ENCODE measurements around the gene CYP19A1. TPM values are rescaled to one million over a fixed set of nuclear protein-coding genes. Genes with fewer than 3 reads are reported as not detected.

The CYP19A1 gene
- 0.95 TPM for total RNA-seq
- long read RNA-seq, result 0 reads

DNA sequence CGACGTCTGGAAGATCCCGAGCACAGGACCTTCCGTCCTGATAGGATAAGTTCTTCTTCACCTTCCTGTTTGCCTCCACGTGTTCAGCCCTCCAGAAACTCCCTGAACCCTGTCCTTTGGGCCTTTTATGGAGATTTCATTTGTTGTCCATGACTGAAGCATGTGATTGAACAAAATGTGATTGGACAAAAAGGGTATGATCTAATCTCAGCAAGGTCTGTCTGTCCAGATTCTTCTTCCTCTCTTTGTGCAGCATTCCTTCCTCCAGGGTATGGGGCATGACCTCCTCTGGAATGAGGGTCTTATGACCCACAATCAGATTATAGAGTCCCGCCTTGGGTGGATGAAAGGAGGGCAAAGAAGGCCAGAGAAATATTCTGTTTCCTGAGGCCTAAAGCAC is at the start of gene CYP19A1:
TSS of gene CYP19A1 (minus strand) at position 101 of the 400 bp plus-strand sequence. CDS start 95,684 bp downstream, outside the sequence.
- Histone ChIP-seq H3K36me3 (no peaks in the 10 kb centered on the region), H3K27me3 (ENCODE audit: low read depth) (peaks cover 14% of the 10 kb centered on the region), H3K4me1 (peaks cover 20% of the 10 kb centered on the region), H3K27ac (no peak within 1 kb of the TSS), H3K4me3 (no peak within 1 kb of the TSS), H3K9me3 (no peaks in the 10 kb centered on the region)
- no peak for ATAC-seq
- intact Hi-C loops (cut with DNase I), result no loop called here
- no peak for DNase-seq
- TF ChIP-seq, protein P1, sequence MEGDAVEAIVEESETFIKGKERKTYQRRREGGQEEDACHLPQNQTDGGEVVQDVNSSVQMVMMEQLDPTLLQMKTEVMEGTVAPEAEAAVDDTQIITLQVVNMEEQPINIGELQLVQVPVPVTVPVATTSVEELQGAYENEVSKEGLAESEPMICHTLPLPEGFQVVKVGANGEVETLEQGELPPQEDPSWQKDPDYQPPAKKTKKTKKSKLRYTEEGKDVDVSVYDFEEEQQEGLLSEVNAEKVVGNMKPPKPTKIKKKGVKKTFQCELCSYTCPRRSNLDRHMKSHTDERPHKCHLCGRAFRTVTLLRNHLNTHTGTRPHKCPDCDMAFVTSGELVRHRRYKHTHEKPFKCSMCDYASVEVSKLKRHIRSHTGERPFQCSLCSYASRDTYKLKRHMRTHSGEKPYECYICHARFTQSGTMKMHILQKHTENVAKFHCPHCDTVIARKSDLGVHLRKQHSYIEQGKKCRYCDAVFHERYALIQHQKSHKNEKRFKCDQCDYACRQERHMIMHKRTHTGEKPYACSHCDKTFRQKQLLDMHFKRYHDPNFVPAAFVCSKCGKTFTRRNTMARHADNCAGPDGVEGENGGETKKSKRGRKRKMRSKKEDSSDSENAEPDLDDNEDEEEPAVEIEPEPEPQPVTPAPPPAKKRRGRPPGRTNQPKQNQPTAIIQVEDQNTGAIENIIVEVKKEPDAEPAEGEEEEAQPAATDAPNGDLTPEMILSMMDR (IDR thresholded peaks at IDR 0.05), result no peak

DNA sequence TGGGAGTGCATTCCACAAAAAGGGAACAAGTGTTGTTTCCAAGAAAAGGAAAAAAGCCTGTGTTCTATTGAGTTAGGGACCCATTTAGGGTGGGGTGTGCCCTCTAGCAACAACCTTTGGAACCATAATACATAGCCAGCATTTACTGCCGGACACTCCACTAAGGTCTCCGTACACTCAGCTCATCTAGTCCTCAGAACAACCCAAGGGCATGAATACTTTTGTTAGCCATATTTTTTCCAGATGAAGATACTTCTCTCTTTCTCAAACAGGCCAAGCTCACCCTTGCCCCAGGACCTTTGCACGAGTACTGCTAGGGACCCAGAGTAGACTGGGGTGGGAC is 49.3 kb upstream of the CYP19A1 start:
- Histone ChIP-seq H3K4me1 (no peaks in the 10 kb centered on the region), H3K4me3 (no peak overlapping the region), H3K9me3 (no peaks in the 10 kb centered on the region), H3K27me3 (ENCODE audit: low read depth) (no peaks in the 10 kb centered on the region), H3K27ac (no peak overlapping the region), H3K36me3 (no peaks in the 10 kb centered on the region)
- intact Hi-C loops (cut with DNase I), result no loop called here
- TF ChIP-seq, protein P1 (IDR thresholded peaks at IDR 0.05), result no peak
- ATAC-seq, result no peak
- no peak for DNase-seq

DNA sequence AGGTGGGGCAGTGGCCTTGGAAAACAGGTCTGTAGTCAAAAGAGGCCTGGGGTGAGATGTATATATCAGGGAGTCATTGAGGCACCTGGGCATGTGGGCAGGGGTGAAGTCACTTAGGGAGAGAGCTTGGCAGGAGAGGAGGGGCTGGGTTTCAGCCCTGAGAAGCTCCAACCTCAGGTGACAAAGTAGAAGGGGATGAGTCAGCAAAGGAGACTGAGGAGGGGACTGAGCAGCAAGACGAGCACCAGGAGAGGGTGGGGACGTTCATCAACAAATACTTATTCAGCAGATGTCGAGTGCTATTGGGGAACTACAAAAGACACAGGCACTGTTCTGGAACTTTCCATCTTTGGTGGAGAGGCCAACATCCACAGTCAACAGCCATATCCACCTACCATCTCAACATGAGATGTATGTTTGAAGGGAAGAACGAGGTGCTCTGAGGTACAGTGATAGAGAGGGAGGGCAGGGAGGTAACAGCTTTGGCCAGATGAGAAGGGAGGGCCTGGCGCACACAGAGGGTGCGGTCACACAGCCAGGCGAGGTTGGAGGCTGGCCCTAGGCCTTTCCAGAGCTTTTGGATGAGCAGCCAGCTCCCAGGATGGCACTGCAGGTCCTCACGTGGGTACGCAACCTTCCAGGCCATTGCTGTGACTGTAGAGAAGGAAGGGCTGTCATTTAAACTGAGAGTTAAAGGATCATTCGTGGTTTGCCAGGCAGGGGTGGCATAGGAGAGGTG is 48.7 kb upstream of the CYP19A1 start:
- Histone ChIP-seq H3K9me3 (no peaks in the 10 kb centered on the region), H3K27ac (no peak overlapping the region), H3K4me1 (no peaks in the 10 kb centered on the region), H3K36me3 (no peaks in the 10 kb centered on the region), H3K27me3 (ENCODE audit: low read depth) (no peaks in the 10 kb centered on the region), H3K4me3 (no peak overlapping the region)
- intact Hi-C loops (cut with DNase I), result no loop called here
- DNase-seq (no peak), ATAC-seq (no peak)
- TF ChIP-seq, protein P1 (IDR thresholded peaks at IDR 0.05), result no peak

DNA sequence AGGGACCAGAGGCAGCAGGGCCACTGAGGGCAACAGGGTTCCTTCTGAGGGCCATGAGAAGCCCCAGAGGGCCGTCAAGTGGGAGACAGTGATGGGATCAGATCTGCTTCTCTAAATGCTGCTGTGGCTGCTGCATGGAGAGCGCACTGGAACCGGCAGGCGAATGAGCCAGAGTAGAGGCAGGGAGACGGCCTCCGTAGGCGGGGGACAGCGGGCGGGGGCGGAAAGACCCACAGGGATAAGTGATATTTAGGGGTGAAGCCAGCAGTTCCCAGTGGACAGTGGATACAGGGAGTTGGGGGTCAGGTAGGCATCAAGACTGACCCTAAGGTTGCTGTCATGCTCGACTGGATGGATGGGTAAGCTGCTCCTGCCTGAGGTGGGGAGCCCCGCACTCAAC is 48.1 kb upstream of the CYP19A1 start:
- H3K4me3 ChIP-seq, result no peak overlapping the region
- H3K27me3 ChIP-seq (ENCODE audit: low read depth), result no peaks in the 10 kb centered on the region
- TF ChIP-seq, protein P1 (IDR thresholded peaks at IDR 0.05), result no peak
- no peak for DNase-seq
- H3K4me1 ChIP-seq, result no peaks in the 10 kb centered on the region
- H3K36me3 ChIP-seq, result no peaks in the 10 kb centered on the region
- no peaks in the 10 kb centered on the region for H3K9me3 ChIP-seq
- no peak for ATAC-seq
- intact Hi-C loops (cut with DNase I), result no loop called here
- no peak overlapping the region for H3K27ac ChIP-seq

DNA sequence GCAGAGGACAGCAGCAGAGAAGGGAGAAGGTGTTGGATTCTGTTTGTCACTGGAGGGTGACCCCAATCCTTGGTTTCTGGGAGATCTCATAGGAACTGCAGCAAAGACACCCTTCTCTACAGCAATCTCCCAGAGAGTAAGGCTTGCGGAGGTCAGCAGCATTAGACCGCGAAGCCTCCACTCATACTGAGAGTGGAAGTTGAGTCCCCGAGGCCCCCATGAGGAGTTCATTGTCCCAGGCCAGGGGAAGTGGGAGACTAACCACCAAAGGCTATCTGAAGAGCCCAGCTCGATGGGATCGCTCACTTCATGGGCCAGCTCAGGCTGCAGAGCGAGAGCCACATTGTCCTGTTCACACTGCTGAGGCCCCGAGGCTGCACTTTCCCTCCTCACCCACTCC is 47.6 kb upstream of the CYP19A1 start:
- ATAC-seq, result no peak
- intact Hi-C loops (cut with DNase I), result no loop called here

More for the DNA sequence above, 47.6 kb upstream of the CYP19A1 start:
- TF ChIP-seq, protein P1 (IDR thresholded peaks at IDR 0.05), result no peak
- no peak for DNase-seq
- Histone ChIP-seq H3K9me3 (no peaks in the 10 kb centered on the region), H3K4me1 (peaks cover 2% of the 10 kb centered on the region), H3K4me3 (no peak overlapping the region), H3K27ac (no peak overlapping the region), H3K27me3 (ENCODE audit: low read depth) (no peaks in the 10 kb centered on the region), H3K36me3 (no peaks in the 10 kb centered on the region)

All from lower lobe of right lung (tissue), 2 donors.